Heart left ventricle (tissue), 16 donors: ENCODE data around the gene MKNK1. TPM values are rescaled to one million over a fixed set of nuclear protein-coding genes. Genes with fewer than 3 reads are reported as not detected.
A peak's percentile ranks its signal among the peaks of the same experiment; 100 is the strongest.

Experiments used
- ATAC-seq, 4 donors: fragments of 200-7000 bp; cut with Tn5 transposase; one replicate each; pipeline ENCODE4 v1.9.1; 2020 to 2022; ENCODE audit warnings: moderate library complexity in 4 of 4, mild to moderate bottlenecking in 3 of 4, moderate number of reproducible peaks in 1 of 4
- DNase-seq, 5 donors: peaks; one replicate each; pipeline ENCODE4 v3.0.0-alpha.2; 2020
- H3K27ac ChIP-seq, 12 donors: fragments of 200-600 bp; sonication (generic) in 4 of 12; one replicate each; pipeline versions ENCODE4 v1.5.0 to v1.8.0; 2016 to 2022; ENCODE audit warnings: mild to moderate bottlenecking in 2 of 12
- H3K27me3 ChIP-seq, 9 donors: fragments of 200-600 bp; sonication (generic) in 2 of 9; one replicate each; pipeline versions ENCODE4 v1.5.1 to v1.8.0; 2016 to 2022; ENCODE audit warnings: mild to moderate bottlenecking in 3 of 9
- H3K36me3 ChIP-seq, 9 donors: fragments of 200-600 bp; sonication (generic) in 2 of 9; one replicate each; pipeline versions ENCODE4 v1.5.0 to v1.8.0; 2018 to 2022; ENCODE audit warnings: mild to moderate bottlenecking in 2 of 9
- H3K4me1 ChIP-seq, 12 donors: fragments of 200-600 bp; sonication (generic) in 4 of 12; one replicate each; pipeline versions ENCODE4 v1.5.0 to v1.8.0; 2016 to 2022; ENCODE audit warnings: mild to moderate bottlenecking in 3 of 12
- H3K4me3 ChIP-seq, 12 donors: fragments of 200-600 bp; sonication (generic) in 4 of 12; one replicate each; pipeline versions ENCODE4 v1.5.0 to v1.8.0; 2017 to 2022; ENCODE audit warnings: mild to moderate bottlenecking in 9 of 12, moderate library complexity in 4 of 12
- H3K9me3 ChIP-seq, 12 donors: fragments of 200-600 bp; sonication (generic) in 4 of 12; one replicate each; pipeline versions ENCODE4 v1.5.0 to v1.8.0; 2016 to 2022; ENCODE audit warnings: mild to moderate bottlenecking in 1 of 12
- POLR2A ChIP-seq, 2 donors: fragments of 450-650 bp; IDR thresholded peaks; one replicate each; pipeline ENCODE4 v1.6.1; 2017; ENCODE audit warnings: antibody characterized with exemption in 2 of 2, mild to moderate bottlenecking in 2 of 2, moderate library complexity in 2 of 2
- WGBS, 4 donors: extraction: QIAGEN DNeasy Blood & Tissue Kit in 2 of 4; methylation state at CpG; one replicate each; pipeline versions ENCODE4 v1.1.5 to v1.1.7; 2013 to 2018; 5-methylcytosine and 5-hydroxymethylcytosine counted together
- intact Hi-C, 10 donors: fragments of 100-400 bp; cut with DNase I; formaldehyde crosslinking; loops; one replicate each; pipeline versions ENCODE4 v1.11.1 to v1.14.2; 2022
- polyA plus RNA-seq, 2 donors: library from polyadenylated mRNA; stranded (reverse); fragments of 200-250 nt; gene quantifications; one replicate each; pipeline ENCODE4 v1.2.3, GENCODE V29; 2013
- total RNA-seq, 9 donors: library from RNA; depleted of rRNA in 2 of 9; stranded (reverse); fragments of >200 nt in 2 of 9; fragmentation: NEBNext Ultra II Directional in 3 of 9; extraction: Animal tissue kit (Norgen Biotek cat#: 25700) in 3 of 9; gene quantifications; one replicate each; pipeline versions ENCODE4 v1.1.0 to v1.2.4, GENCODE V29; 2016 to 2023
- TF ChIP-seq, protein P1 (sequence below), 12 donors: fragments of 200-600 bp; sonication (generic) in 4 of 12; IDR thresholded peaks; one replicate each; pipeline versions ENCODE4 v1.5.0 to v1.8.0; 2018 to 2022; ENCODE audit warnings: antibody characterized with exemption in 12 of 12, mild to moderate bottlenecking in 5 of 12
- donor health status: ischemic (EF 13 %, LVEDD 7.1; RV severe dilation, severe dysfunction).
- donor health status: healthy with polysubstance abuse.
- donor health status: DM: no; HTN: yes; CAD: no.
- donor health status: DM: no; HTN: no; CAD: no.
- donor health status: ischemic (EF 25% LVEDD 6.9; RV normal size, moderate dysfunction).
- donor health status: ischemic (EF 25% LVEDD 5.7; RV mildly dilated, moderate dysfunction).
- donor health status: healthy.
- donor health status: DM: yes; HTN: yes; CAD: no.
- donor health status: ischemic (EF 35%, LVEDD 5.7; RV mildly dilated, moderate dysfunction).
- donor health status: nonischemic (EF 11% LVEDD 7.7; RV severe dilation, severe dysfunction).
- donor health status: DM: yes; HTN: yes; CAD: no.
- donor health status: PGD.
- donor health status: ischemic (EF 29% LVEDD 5.4; RV normal size, mild dysfunction).
- donor health status: nonischemic (EF 23%, LVEDD 6.1; RV moderate dilation, normal function).

Gene MKNK1
- total and polyA plus RNA-seq, 11 donors: 23.1 to 77.6 (median 35.3) TPM

GRCh38 chr1:46646331-46646730 lies 42.3 kb upstream of the MKNK1 start:
- no peak overlapping the region for H3K4me3 ChIP-seq
- intact Hi-C loops: no loop called here
- peaks cover 0 to 25% (median 10%) of the 10 kb centered on the region in 12 donors for H3K9me3 ChIP-seq
- ATAC-seq (no peak), DNase-seq (no peak)
- H3K36me3 ChIP-seq: peaks cover 0 to 93% (median 55%) of the 10 kb centered on the region in 9 donors
- H3K27ac ChIP-seq: no peak overlapping the region
- no peak for TF ChIP-seq POLR2A (IDR thresholded peaks at IDR 0.05)
- TF ChIP-seq, protein P1, sequence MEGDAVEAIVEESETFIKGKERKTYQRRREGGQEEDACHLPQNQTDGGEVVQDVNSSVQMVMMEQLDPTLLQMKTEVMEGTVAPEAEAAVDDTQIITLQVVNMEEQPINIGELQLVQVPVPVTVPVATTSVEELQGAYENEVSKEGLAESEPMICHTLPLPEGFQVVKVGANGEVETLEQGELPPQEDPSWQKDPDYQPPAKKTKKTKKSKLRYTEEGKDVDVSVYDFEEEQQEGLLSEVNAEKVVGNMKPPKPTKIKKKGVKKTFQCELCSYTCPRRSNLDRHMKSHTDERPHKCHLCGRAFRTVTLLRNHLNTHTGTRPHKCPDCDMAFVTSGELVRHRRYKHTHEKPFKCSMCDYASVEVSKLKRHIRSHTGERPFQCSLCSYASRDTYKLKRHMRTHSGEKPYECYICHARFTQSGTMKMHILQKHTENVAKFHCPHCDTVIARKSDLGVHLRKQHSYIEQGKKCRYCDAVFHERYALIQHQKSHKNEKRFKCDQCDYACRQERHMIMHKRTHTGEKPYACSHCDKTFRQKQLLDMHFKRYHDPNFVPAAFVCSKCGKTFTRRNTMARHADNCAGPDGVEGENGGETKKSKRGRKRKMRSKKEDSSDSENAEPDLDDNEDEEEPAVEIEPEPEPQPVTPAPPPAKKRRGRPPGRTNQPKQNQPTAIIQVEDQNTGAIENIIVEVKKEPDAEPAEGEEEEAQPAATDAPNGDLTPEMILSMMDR (IDR thresholded peaks at IDR 0.05): no peak
- H3K27me3 ChIP-seq: no peaks in the 10 kb centered on the region
- H3K4me1 ChIP-seq: peaks cover 0 to 16% (median 10%) of the 10 kb centered on the region in 12 donors
- WGBS, 4 donors: 88 to 90% (median 88%) methylated on average over 1 of the region's 1 CpG

DNA sequence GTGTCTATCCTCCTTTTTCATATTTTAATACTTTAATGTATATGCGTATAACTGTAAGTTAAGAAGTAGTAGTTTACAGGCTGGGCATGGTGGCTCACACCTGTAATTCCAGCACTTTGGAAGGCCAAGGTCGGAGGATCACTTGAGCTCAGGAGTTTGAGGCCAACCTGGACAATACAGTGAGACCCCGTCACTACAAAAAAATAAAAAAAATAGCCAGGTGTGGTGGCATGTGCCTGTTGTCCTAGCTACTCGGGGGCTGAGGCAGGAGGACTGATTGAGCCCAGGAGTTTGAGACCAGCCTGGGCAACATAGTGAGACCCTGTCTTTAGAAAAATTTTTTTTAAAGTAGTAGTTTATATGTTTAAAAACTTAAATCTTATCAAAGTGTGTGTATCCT lies 41.7 kb upstream of the MKNK1 start:
- intact Hi-C loops: no loop called here
- Histone ChIP-seq H3K9me3 (peaks cover 0 to 24% (median 10%) of the 10 kb centered on the region in 12 donors), H3K36me3 (peaks cover 0 to 96% (median 57%) of the 10 kb centered on the region in 9 donors), H3K4me3 (no peak overlapping the region), H3K4me1 (peaks cover 0 to 16% (median 10%) of the 10 kb centered on the region in 12 donors), H3K27ac (no peak overlapping the region), H3K27me3 (no peaks in the 10 kb centered on the region)
- DNase-seq (no peak), ATAC-seq (no peak)
- no peak for TF ChIP-seq POLR2A (IDR thresholded peaks at IDR 0.05)
- TF ChIP-seq, protein P1 (IDR thresholded peaks at IDR 0.05): no peak
- 85 to 97% (median 95%) methylated on average over 4 of the region's 4 CpGs for WGBS, 4 donors

DNA sequence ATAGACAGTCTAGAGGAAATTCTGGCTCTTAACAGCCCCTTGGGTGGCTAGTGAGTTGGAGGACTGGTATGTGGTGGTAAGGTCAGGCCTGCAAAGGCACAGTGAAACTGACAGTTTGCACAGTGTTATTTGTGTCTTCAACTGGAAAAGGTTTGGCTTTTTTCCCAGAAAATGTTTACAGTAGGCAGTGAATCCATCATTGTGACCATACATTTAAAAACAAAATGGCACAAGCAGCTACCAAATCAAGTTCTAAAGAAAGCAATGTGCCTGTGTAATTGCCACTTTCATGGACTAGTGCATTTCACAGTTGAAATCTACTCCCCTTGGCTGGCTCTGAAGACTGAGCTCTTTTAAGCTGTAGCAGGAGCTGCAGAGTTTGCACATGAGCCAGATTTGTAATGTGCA lies 39.3 kb upstream of the MKNK1 start:
- TF ChIP-seq POLR2A (IDR thresholded peaks at IDR 0.05): no peak
- TF ChIP-seq, protein P1 (IDR thresholded peaks at IDR 0.05): no peak
- H3K36me3 ChIP-seq: peaks cover 0 to 86% (median 47%) of the 10 kb centered on the region in 9 donors
- intact Hi-C loops: no loop called here

GRCh38 chr1:46642115-46642680 lies 38.1 kb upstream of the MKNK1 start:
- Histone ChIP-seq H3K27me3 (no peaks in the 10 kb centered on the region), H3K36me3 (peaks cover 0 to 80% (median 42%) of the 10 kb centered on the region in 9 donors), H3K4me3 (no peak overlapping the region), H3K9me3 (no peaks in the 10 kb centered on the region), H3K4me1 (peaks cover 0 to 25% (median 15%) of the 10 kb centered on the region in 12 donors), H3K27ac (peak overlapping the region in 1 of 12 donors; percentile 0)
- ATAC-seq: no peak
- TF ChIP-seq, protein P1 (IDR thresholded peaks at IDR 0.05): no peak
- no peak for TF ChIP-seq POLR2A (IDR thresholded peaks at IDR 0.05)
- DNase-seq: no peak
- intact Hi-C loops: no loop called here

More for the DNA sequence above, 39.3 kb upstream of the MKNK1 start:
- Histone ChIP-seq H3K4me3 (no peak overlapping the region), H3K9me3 (peaks cover 0 to 7% (median 0%) of the 10 kb centered on the region in 12 donors), H3K4me1 (peaks cover 0 to 16% (median 10%) of the 10 kb centered on the region in 12 donors), H3K27me3 (no peaks in the 10 kb centered on the region), H3K27ac (peak overlapping the region in 8 of 12 donors; percentile 5 to 63 (median 40))
- no peak for DNase-seq
- peak; percentile 47 to 81 (median 70) for ATAC-seq
